OCI-LY7 (cell line): ENCODE data around the gene CCR7. TPM values are rescaled to one million over a fixed set of nuclear protein-coding genes. Genes with fewer than 3 reads are reported as not detected.

Experiments
- BruUV-seq: library from RNA; stranded (reverse); fragments of 400-500 nt; replicated peaks from 2 replicates; lab custom pipeline; 2021; lab: Mats Ljungman, UMichigan
- CTCF ChIA-PET: fragments of 300-600 bp; sonication (Branson Sonifier 250); formaldehyde crosslinking; loops from one replicate; lab custom pipeline; 2022; ENCODE audit warnings: antibody characterized with exemption; ENCODE audit not compliant: unreplicated experiment; lab: Charles Lee
- POLR2A ChIA-PET: fragments of 300-600 bp; sonication (Branson Sonifier 250); formaldehyde crosslinking; loops from one replicate; lab custom pipeline; 2022; ENCODE audit warnings: antibody characterized with exemption; lab: Charles Lee
- DNase-seq: peaks from one replicate; pipeline ENCODE4 v3.0.0-alpha.2; 2015; ENCODE audit warnings: low spot score
- H2AFZ ChIP-seq: fragments of 200-600 bp; sonication (generic), shearing (Covaris generic); 2 replicates; pipeline ENCODE4 v1.6.1; 2014; ENCODE audit warnings: mild to moderate bottlenecking, antibody characterized with exemption, low read length, moderate library complexity
- H3K27ac ChIP-seq: fragments of 200-600 bp; sonication (generic); 2 replicates; pipeline ENCODE4 v1.5.1; 2014; ENCODE audit warnings: mixed run types, low read depth, mild to moderate bottlenecking, moderate library complexity, low read length, inconsistent platforms; ENCODE audit not compliant: poor library complexity, severe bottlenecking
- H3K36me3 ChIP-seq: fragments of 200-600 bp; sonication (generic); 2 replicates; pipeline ENCODE4 v1.6.1; 2014; ENCODE audit warnings: mild to moderate bottlenecking, antibody characterized with exemption, low read length, moderate library complexity, mixed read lengths; ENCODE audit not compliant: insufficient read depth
- H3K4me1 ChIP-seq: fragments of 200-600 bp; sonication (generic); 2 replicates; pipeline ENCODE4 v1.5.1; 2014; ENCODE audit warnings: mild to moderate bottlenecking, low read length; ENCODE audit not compliant: insufficient read depth, poor library complexity, severe bottlenecking
- H3K4me2 ChIP-seq: fragments of 200-600 bp; sonication (generic); 2 replicates; pipeline ENCODE4 v1.6.1; 2014; ENCODE audit warnings: mild to moderate bottlenecking, low read length
- H3K4me3 ChIP-seq: fragments of 200-600 bp; sonication (generic); 2 replicates; pipeline ENCODE4 v1.5.1; 2014; ENCODE audit warnings: mild to moderate bottlenecking, low read depth, low read length; ENCODE audit not compliant: poor library complexity, severe bottlenecking
- H3K79me2 ChIP-seq: fragments of 200-600 bp; sonication (generic); 2 replicates; pipeline ENCODE4 v1.6.1; 2016; ENCODE audit warnings: low read depth, mild to moderate bottlenecking, low read length, moderate library complexity, mixed read lengths; ENCODE audit not compliant: insufficient read depth
- H3K9me2 ChIP-seq: fragments of 200-600 bp; sonication (generic); 2 replicates; pipeline ENCODE4 v1.6.1; 2016; ENCODE audit warnings: mild to moderate bottlenecking, low read length, mixed read lengths; ENCODE audit not compliant: insufficient read depth
- H3K9me3 ChIP-seq: fragments of 200-600 bp; sonication (generic); 2 replicates; pipeline ENCODE4 v1.6.1; 2014; ENCODE audit warnings: mild to moderate bottlenecking, mixed run types, low read length, mixed read lengths
- H4K20me1 ChIP-seq: fragments of 200-600 bp; sonication (generic); 2 replicates; pipeline ENCODE4 v1.6.1; 2014; ENCODE audit warnings: mild to moderate bottlenecking, antibody characterized with exemption, low read length, moderate library complexity, mixed read lengths; ENCODE audit not compliant: insufficient read depth
- EZH2phosphoT487 ChIP-seq: fragments of 200-600 bp; sonication (generic); IDR thresholded peaks from 2 replicates; pipeline ENCODE4 v1.6.1; 2018; ENCODE audit warnings: low read depth, borderline replicate concordance, mild to moderate bottlenecking, mixed run types, antibody characterized with exemption, low read length, moderate library complexity, mixed read lengths
- intact Hi-C: fragments of 100-400 bp; cut with micrococcal nuclease; formaldehyde crosslinking; loops from one replicate; pipeline ENCODE4 v1.10.0; 2022; ENCODE audit not compliant: unreplicated experiment
- total RNA-seq, 2 experiments: library from RNA; depleted of rRNA in 1 of 2; stranded (reverse); fragments of >200 nt in 1 of 2; shearing (Covaris generic) in 1 of 2; gene quantifications; 2 replicates each; pipeline ENCODE4 v1.2.3, GENCODE V29; 2014 to 2022
- TF ChIP-seq, protein P1 (sequence below): fragments of 200-600 bp; sonication (generic); conservative IDR thresholded peaks from 2 replicates; pipeline ENCODE4 v1.5.1; 2014; ENCODE audit warnings: mild to moderate bottlenecking, antibody characterized with exemption, low read length, moderate library complexity, mixed read lengths

The CCR7 gene
- total RNA-seq, 2 experiments from 2014 or later: 0.48 to 2.3 TPM

DNA sequence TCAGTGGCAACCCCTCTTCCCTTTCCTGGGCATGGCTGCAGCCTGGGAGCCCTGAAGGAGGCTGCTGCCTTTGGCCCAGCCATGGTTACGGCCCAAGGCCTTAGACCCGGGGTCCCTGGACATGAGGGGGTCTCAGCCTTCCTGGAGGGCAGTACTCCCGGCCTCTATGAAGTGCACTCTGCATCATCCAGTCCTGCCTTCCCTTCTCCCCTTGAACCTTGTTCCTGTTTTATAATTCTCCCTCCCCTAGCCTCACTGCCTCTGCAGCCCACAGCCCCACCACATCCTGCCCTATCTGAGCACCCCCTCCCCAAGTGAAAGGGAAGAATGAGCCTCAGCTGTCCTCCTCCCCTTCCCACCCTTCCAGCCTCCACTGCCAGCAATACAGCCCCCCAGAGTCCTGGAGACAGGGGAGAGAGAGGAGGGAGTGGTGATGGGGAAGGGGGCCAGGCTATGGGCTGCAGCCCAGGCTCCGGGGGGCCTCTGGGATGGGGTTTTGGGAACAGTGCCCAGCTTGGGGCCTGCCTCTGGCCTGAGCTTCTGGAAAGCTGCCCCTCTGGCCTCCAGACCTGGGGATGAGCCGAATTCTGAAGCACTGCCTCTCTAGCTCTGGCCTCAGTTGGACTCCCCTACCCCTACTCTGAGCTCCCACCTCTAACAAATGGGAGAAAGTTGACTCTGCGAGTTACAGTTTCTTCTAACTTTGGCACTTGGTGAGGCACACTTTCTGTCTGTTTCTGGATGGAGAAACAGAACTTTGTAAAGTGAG, 7.6 kb downstream of the CCR7 start:
- H3K27ac ChIP-seq: no peak overlapping the region
- no peak for DNase-seq
- no peaks in the 10 kb centered on the region for H3K9me3 ChIP-seq
- no peak overlapping the region for H3K4me3 ChIP-seq
- intact Hi-C loops: no loop called here
- TF ChIP-seq EZH2phosphoT487: no peak
- TF ChIP-seq, protein P1, sequence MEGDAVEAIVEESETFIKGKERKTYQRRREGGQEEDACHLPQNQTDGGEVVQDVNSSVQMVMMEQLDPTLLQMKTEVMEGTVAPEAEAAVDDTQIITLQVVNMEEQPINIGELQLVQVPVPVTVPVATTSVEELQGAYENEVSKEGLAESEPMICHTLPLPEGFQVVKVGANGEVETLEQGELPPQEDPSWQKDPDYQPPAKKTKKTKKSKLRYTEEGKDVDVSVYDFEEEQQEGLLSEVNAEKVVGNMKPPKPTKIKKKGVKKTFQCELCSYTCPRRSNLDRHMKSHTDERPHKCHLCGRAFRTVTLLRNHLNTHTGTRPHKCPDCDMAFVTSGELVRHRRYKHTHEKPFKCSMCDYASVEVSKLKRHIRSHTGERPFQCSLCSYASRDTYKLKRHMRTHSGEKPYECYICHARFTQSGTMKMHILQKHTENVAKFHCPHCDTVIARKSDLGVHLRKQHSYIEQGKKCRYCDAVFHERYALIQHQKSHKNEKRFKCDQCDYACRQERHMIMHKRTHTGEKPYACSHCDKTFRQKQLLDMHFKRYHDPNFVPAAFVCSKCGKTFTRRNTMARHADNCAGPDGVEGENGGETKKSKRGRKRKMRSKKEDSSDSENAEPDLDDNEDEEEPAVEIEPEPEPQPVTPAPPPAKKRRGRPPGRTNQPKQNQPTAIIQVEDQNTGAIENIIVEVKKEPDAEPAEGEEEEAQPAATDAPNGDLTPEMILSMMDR: no peak
- H3K36me3 ChIP-seq: no peaks in the 10 kb centered on the region
- H3K9me2 ChIP-seq: no peaks in the 10 kb centered on the region
- ChIA-PET CTCF (no interaction called here), POLR2A (no interaction called here)
- H4K20me1 ChIP-seq: no peaks in the 10 kb centered on the region
- BruUV-seq: no TSS peak
- H2AFZ ChIP-seq: no peak overlapping the region
- H3K79me2 ChIP-seq: no peaks in the 10 kb centered on the region
- H3K4me2 ChIP-seq: no peak overlapping the region
- peaks cover 47% of the 10 kb centered on the region for H3K4me1 ChIP-seq

DNA sequence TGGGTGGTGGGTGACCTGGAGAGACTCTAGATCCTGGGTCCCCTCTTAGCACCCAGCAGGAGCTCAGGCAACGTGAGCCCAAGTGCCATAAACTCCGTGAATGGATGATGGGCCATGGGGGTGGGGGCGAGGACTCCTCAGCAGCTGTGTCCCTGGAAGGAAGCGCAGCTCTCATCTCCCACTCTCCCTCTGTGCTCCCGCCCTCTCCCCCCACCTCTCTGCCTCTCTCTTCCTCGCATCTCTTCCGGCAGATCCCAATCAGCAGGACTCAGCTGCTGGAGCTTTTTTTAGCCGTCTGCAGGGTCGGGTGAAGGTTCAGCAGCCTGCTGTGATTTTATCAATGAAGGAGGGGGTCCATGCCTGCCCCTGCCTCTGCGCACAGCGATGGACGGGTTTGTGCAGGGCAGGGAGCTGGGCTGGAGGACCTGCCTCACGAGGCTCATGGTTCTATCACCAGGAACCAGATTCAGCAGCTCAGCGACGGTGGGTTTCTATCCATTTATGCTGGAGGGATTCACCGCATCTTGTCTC, 8.3 kb downstream of the CCR7 start:
- Histone ChIP-seq H3K9me3 (no peaks in the 10 kb centered on the region), H3K36me3 (no peaks in the 10 kb centered on the region), H3K9me2 (no peaks in the 10 kb centered on the region), H3K4me2 (no peak overlapping the region), H4K20me1 (no peaks in the 10 kb centered on the region), H3K79me2 (no peaks in the 10 kb centered on the region), H3K4me1 (peaks cover 41% of the 10 kb centered on the region), H2AFZ (no peak overlapping the region), H3K27ac (no peak overlapping the region), H3K4me3 (no peak overlapping the region)
- TF ChIP-seq, protein P1: no peak
- no peak for TF ChIP-seq EZH2phosphoT487
- ChIA-PET POLR2A (interaction anchor here (0.5 kb wide), 1 partner anchor 385 kb away, joined by 4 read pairs; no protein-coding TSS in a partner anchor), CTCF (interaction anchor here (0.9 kb wide), 1 partner anchor 21 kb away, joined by 3 read pairs; no protein-coding TSS in a partner anchor)
- intact Hi-C loops: no loop called here
- no peak for DNase-seq
- no TSS peak for BruUV-seq
